Measurements from ENCODE around the gene NHLRC2. TPM values are rescaled to one million over a fixed set of nuclear protein-coding genes. Genes with fewer than 3 reads are reported as not detected.
A peak's percentile ranks its signal among the peaks of the same experiment; 100 is the strongest.

Gene NHLRC2
- total and polyA plus RNA-seq, 4 experiments from 2014 or later = 4.2 to 24.1 (median 17.0) TPM

DNA sequence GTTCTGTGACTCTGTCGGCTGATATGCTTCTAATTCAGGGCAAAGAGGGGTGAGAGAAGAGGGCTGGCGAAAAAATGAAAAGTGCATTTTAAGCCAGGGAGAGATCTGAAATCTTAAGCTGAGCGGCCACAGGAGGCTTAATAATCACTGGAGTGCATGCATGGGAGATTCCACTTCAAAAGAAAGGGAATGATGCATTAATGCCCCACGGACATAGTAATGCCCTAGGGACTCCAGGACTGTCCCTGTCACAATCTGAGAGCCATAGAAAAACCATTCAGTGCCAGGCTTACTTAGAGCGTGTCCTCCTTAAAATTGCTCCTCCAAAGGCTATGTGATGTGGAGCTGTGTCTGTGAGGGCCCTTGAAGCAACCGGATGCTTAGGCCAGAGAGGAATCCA, 75.1 kb downstream of the NHLRC2 start:
- POLR2A ChIA-PET (ENCODE audit: partially characterized antibody) = no interaction called here
- Mint-ChIP-seq H3K4me3 (no peak overlapping the region), H3K27me3 (peaks cover 3 to 8% of the 10 kb centered on the region in 2 donors), H3K27ac (no peak overlapping the region), H3K36me3 (no peaks in the 10 kb centered on the region), H3K4me1 (peaks cover 0 to 7% (median 3%) of the 10 kb centered on the region in 4 donors), H3K9me3 (peaks cover 2 to 18% (median 10%) of the 10 kb centered on the region in 8 donors)
- CTCF ChIA-PET (ENCODE audit: partially characterized antibody) = no interaction called here
- Histone ChIP-seq H3K36me3 (ENCODE audit: insufficient read depth, low read length) (no peaks in the 10 kb centered on the region), H3K4me1 (ENCODE audit: insufficient read depth, low read length) (no peaks in the 10 kb centered on the region), H3K27me3 (ENCODE audit: insufficient read depth, low read length) (no peaks in the 10 kb centered on the region), H3K4me3 (ENCODE audit: low read length in 2 of 2) (no peak overlapping the region), H3K27ac (ENCODE audit: low read depth, low read length) (no peak overlapping the region), H3K9me3 (ENCODE audit: control insufficient read depth in 1 of 2, low read length in 2 of 2) (no peaks in the 10 kb centered on the region)
- no peak for DNase-seq
- intact Hi-C loops (cut with micrococcal nuclease) = no loop called here

GRCh38 chr10:113930482-113931057, 76.1 kb downstream of the NHLRC2 start:
- Mint-ChIP-seq H3K27me3 (peaks cover 1 to 8% of the 10 kb centered on the region in 2 donors), H3K4me1 (peaks cover 0 to 7% (median 3%) of the 10 kb centered on the region in 4 donors), H3K9me3 (peaks cover 0 to 11% (median under 1%) of the 10 kb centered on the region in 8 donors), H3K36me3 (no peaks in the 10 kb centered on the region), H3K4me3 (no peak overlapping the region), H3K27ac (no peak overlapping the region)
- H3K27me3 ChIP-seq (ENCODE audit: insufficient read depth, low read length) = no peaks in the 10 kb centered on the region
- no peaks in the 10 kb centered on the region for H3K4me1 ChIP-seq (ENCODE audit: insufficient read depth, low read length)
- H3K9me3 ChIP-seq (ENCODE audit: control insufficient read depth in 1 of 2, low read length in 2 of 2) = no peaks in the 10 kb centered on the region
- CTCF ChIA-PET (ENCODE audit: partially characterized antibody) = no interaction called here
- no peaks in the 10 kb centered on the region for H3K36me3 ChIP-seq (ENCODE audit: insufficient read depth, low read length)
- intact Hi-C loops (cut with micrococcal nuclease) = no loop called here
- H3K4me3 ChIP-seq (ENCODE audit: low read length in 2 of 2) = no peak overlapping the region
- POLR2A ChIA-PET (ENCODE audit: partially characterized antibody) = no interaction called here
- no peak for DNase-seq
- no peak overlapping the region for H3K27ac ChIP-seq (ENCODE audit: low read depth, low read length)

- POLR2A ChIA-PET (ENCODE audit: partially characterized antibody) = no interaction called here
- Histone ChIP-seq H3K27me3 (ENCODE audit: insufficient read depth, low read length) (no peaks in the 10 kb centered on the region), H3K36me3 (ENCODE audit: insufficient read depth, low read length) (no peaks in the 10 kb centered on the region), H3K4me1 (ENCODE audit: insufficient read depth, low read length) (no peaks in the 10 kb centered on the region), H3K4me3 (ENCODE audit: low read length in 2 of 2) (no peak overlapping the region), H3K9me3 (ENCODE audit: control insufficient read depth in 1 of 2, low read length in 2 of 2) (no peaks in the 10 kb centered on the region), H3K27ac (ENCODE audit: low read depth, low read length) (no peak overlapping the region)
- Mint-ChIP-seq H3K4me3 (no peak overlapping the region), H3K9me3 (peaks cover 0 to 2% (median 0%) of the 10 kb centered on the region in 8 donors), H3K36me3 (no peaks in the 10 kb centered on the region), H3K4me1 (peaks cover 0 to 7% (median 3%) of the 10 kb centered on the region in 4 donors), H3K27me3 (no peaks in the 10 kb centered on the region), H3K27ac (no peak overlapping the region)
- CTCF ChIA-PET (ENCODE audit: partially characterized antibody) = interaction anchor here (0.9 kb wide), 1 partner anchor 10 kb away, joined by 3 read pairs; no protein-coding TSS in a partner anchor
- intact Hi-C loops (cut with micrococcal nuclease) = no loop called here
- DNase-seq = no peak
Observed at GRCh38 chr10:113932854-113933253, 78.4 kb downstream of the NHLRC2 start.

- Mint-ChIP-seq H3K4me3 (no peak overlapping the region), H3K36me3 (no peaks in the 10 kb centered on the region), H3K4me1 (peaks cover 0 to 7% (median 3%) of the 10 kb centered on the region in 4 donors), H3K9me3 (peaks cover 0 to 2% (median 0%) of the 10 kb centered on the region in 8 donors), H3K27ac (no peak overlapping the region), H3K27me3 (no peaks in the 10 kb centered on the region)
- H3K4me3 ChIP-seq (ENCODE audit: low read length in 2 of 2) = no peak overlapping the region
- no peaks in the 10 kb centered on the region for H3K9me3 ChIP-seq (ENCODE audit: control insufficient read depth in 1 of 2, low read length in 2 of 2)
- ChIA-PET POLR2A (ENCODE audit: partially characterized antibody) (no interaction called here), CTCF (ENCODE audit: partially characterized antibody) (no interaction called here)
- no peak overlapping the region for H3K27ac ChIP-seq (ENCODE audit: low read depth, low read length)
- DNase-seq = no peak
- no peaks in the 10 kb centered on the region for H3K36me3 ChIP-seq (ENCODE audit: insufficient read depth, low read length)
- no peaks in the 10 kb centered on the region for H3K4me1 ChIP-seq (ENCODE audit: insufficient read depth, low read length)
- H3K27me3 ChIP-seq (ENCODE audit: insufficient read depth, low read length) = no peaks in the 10 kb centered on the region
- intact Hi-C loops (cut with micrococcal nuclease) = no loop called here
Observed at GRCh38 chr10:113933894-113934532, 79.6 kb downstream of the NHLRC2 start.

DNA sequence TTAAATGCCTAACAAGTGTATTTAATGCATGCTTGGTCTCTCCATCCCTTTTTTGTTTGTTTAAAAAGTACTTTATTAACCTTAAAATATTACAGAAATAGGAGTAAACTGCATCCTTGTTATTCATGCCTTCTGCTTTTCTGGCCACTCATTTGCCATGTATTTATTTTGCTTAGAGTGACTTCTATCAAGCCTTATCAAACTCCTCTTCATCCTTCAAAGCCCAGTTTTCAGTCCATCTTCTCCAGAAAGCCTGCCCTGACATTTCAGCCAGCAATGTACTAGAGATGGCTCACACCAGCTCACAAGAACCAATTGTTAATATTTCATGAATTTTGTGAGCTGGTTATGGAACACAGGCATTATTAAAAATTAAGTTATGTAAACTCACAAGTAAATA, 82.8 kb downstream of the NHLRC2 start:
- no peaks in the 10 kb centered on the region for H3K36me3 Mint-ChIP-seq

GRCh38 chr10:113937756-113938155, 83.3 kb downstream of the NHLRC2 start:
- intact Hi-C loops (cut with micrococcal nuclease) = no loop called here

More for the DNA sequence above, 82.8 kb downstream of the NHLRC2 start:
- Mint-ChIP-seq H3K4me3 (no peak overlapping the region), H3K27me3 (peaks cover 0 to 2% of the 10 kb centered on the region in 2 donors), H3K27ac (no peak overlapping the region), H3K4me1 (peaks cover 0 to 4% (median 0%) of the 10 kb centered on the region in 4 donors), H3K9me3 (peaks cover 0 to 2% (median 0%) of the 10 kb centered on the region in 8 donors)
- intact Hi-C loops (cut with micrococcal nuclease) = no loop called here
- Histone ChIP-seq H3K27ac (ENCODE audit: low read depth, low read length) (no peak overlapping the region), H3K4me3 (ENCODE audit: low read length in 2 of 2) (no peak overlapping the region), H3K4me1 (ENCODE audit: insufficient read depth, low read length) (no peaks in the 10 kb centered on the region), H3K9me3 (ENCODE audit: control insufficient read depth in 1 of 2, low read length in 2 of 2) (no peaks in the 10 kb centered on the region), H3K36me3 (ENCODE audit: insufficient read depth, low read length) (no peaks in the 10 kb centered on the region), H3K27me3 (ENCODE audit: insufficient read depth, low read length) (no peaks in the 10 kb centered on the region)
- POLR2A ChIA-PET (ENCODE audit: partially characterized antibody) = no interaction called here
- no peak for DNase-seq
- CTCF ChIA-PET (ENCODE audit: partially characterized antibody) = no interaction called here

DNA sequence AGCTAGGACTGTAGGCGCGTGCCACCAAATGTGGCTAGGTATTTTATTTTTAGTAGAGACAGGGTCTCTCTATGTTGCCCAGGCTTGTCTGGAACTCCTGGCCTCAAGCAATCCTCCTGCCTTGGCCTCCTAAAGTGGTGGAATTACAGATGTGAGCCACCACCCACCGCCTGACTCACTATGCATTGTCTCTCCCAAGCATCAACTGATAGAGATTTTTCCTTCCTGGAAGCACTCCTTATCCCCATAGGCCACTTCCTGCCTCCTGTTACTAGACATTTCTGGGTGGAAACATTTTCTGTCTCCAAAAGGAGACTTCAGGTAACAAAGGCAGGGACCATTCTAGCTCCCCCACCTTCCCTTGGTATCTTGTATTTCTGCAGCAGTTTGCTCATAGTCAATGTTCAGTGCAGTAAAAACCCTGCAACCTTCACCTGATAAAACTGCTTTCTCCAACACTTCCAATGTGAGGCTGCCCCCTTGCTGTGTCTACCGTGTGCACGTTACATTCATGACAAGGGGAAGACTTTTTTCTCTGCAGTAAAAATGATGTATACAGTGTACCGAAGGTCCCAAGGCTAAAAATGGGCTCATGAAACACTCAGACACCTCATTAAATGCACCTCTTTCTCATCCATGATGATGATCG, 84.9 kb downstream of the NHLRC2 start:
- Mint-ChIP-seq H3K36me3 (no peaks in the 10 kb centered on the region), H3K27ac (peak overlapping the region in 1 of 7 donors; percentile 12), H3K27me3 (peaks cover 0 to 2% of the 10 kb centered on the region in 2 donors), H3K4me1 (no peaks in the 10 kb centered on the region), H3K4me3 (no peak overlapping the region), H3K9me3 (peaks cover 0 to 2% (median 0%) of the 10 kb centered on the region in 8 donors)
- no peaks in the 10 kb centered on the region for H3K9me3 ChIP-seq (ENCODE audit: control insufficient read depth in 1 of 2, low read length in 2 of 2)
- no peaks in the 10 kb centered on the region for H3K36me3 ChIP-seq (ENCODE audit: insufficient read depth, low read length)
- no peak for DNase-seq
- POLR2A ChIA-PET (ENCODE audit: partially characterized antibody) = interaction anchor here (1.3 kb wide), 1 partner anchor 22 kb away, joined by 3 read pairs; no protein-coding TSS in a partner anchor
- CTCF ChIA-PET (ENCODE audit: partially characterized antibody) = no interaction called here
- H3K4me1 ChIP-seq (ENCODE audit: insufficient read depth, low read length) = no peaks in the 10 kb centered on the region
- no peaks in the 10 kb centered on the region for H3K27me3 ChIP-seq (ENCODE audit: insufficient read depth, low read length)
- intact Hi-C loops (cut with micrococcal nuclease) = no loop called here
- H3K4me3 ChIP-seq (ENCODE audit: low read length in 2 of 2) = no peak overlapping the region
- H3K27ac ChIP-seq (ENCODE audit: low read depth, low read length) = no peak overlapping the region

More at GRCh38 chr10:113937756-113938155, 83.3 kb downstream of the NHLRC2 start:
- no peaks in the 10 kb centered on the region for H3K9me3 ChIP-seq (ENCODE audit: control insufficient read depth in 1 of 2, low read length in 2 of 2)
- CTCF ChIA-PET (ENCODE audit: partially characterized antibody) = no interaction called here
- H3K36me3 ChIP-seq (ENCODE audit: insufficient read depth, low read length) = no peaks in the 10 kb centered on the region
- H3K4me3 Mint-ChIP-seq = no peak overlapping the region
- H3K27ac ChIP-seq (ENCODE audit: low read depth, low read length) = no peak overlapping the region
- H3K4me1 Mint-ChIP-seq = peaks cover 0 to 2% (median 0%) of the 10 kb centered on the region in 4 donors
- H3K27ac Mint-ChIP-seq = no peak overlapping the region
- POLR2A ChIA-PET (ENCODE audit: partially characterized antibody) = interaction anchor here (1.3 kb wide), 1 partner anchor 24 kb away, joined by 3 read pairs; no protein-coding TSS in a partner anchor
- DNase-seq = no peak
- H3K36me3 Mint-ChIP-seq = no peaks in the 10 kb centered on the region
- H3K27me3 Mint-ChIP-seq = peaks cover 0 to 2% of the 10 kb centered on the region in 2 donors
- H3K9me3 Mint-ChIP-seq = peaks cover 0 to 2% (median 0%) of the 10 kb centered on the region in 8 donors
- H3K27me3 ChIP-seq (ENCODE audit: insufficient read depth, low read length) = no peaks in the 10 kb centered on the region
- H3K4me1 ChIP-seq (ENCODE audit: insufficient read depth, low read length) = no peaks in the 10 kb centered on the region
- no peak overlapping the region for H3K4me3 ChIP-seq (ENCODE audit: low read length in 2 of 2)

All from CD4-positive, alpha-beta memory T cell (primary cell).